GM21737 (cell line): ENCODE data around the gene MCM8.

Experiments used
- ATAC-seq: cut with Tn5 transposase; IDR thresholded peaks from one replicate; pipeline ENCODE4 v1.9.1; 2021; ENCODE audit warnings: mild to moderate bottlenecking, moderate library complexity; ENCODE audit not compliant: unreplicated experiment

MCM8 gene

DNA sequence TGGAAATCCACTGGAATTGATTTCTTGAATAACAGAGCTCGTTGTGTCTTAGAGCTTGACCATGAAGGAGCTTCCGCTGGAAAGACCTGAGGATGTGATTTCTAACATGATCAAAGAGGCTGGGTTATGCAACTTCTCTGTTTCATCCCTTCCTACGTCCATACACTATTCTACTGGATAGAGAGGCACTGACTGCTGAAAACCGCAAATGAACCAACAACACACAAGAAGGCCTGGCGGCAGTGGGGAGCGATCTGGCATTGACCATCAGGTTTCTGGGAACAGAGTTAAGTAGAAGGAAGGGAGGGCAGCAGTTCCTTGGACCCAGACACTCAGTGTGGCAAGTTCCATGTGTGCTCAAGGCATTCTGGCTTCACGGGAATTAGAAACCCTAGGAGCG, 90.1 kb downstream of the MCM8 start:
- no peak for ATAC-seq

DNA sequence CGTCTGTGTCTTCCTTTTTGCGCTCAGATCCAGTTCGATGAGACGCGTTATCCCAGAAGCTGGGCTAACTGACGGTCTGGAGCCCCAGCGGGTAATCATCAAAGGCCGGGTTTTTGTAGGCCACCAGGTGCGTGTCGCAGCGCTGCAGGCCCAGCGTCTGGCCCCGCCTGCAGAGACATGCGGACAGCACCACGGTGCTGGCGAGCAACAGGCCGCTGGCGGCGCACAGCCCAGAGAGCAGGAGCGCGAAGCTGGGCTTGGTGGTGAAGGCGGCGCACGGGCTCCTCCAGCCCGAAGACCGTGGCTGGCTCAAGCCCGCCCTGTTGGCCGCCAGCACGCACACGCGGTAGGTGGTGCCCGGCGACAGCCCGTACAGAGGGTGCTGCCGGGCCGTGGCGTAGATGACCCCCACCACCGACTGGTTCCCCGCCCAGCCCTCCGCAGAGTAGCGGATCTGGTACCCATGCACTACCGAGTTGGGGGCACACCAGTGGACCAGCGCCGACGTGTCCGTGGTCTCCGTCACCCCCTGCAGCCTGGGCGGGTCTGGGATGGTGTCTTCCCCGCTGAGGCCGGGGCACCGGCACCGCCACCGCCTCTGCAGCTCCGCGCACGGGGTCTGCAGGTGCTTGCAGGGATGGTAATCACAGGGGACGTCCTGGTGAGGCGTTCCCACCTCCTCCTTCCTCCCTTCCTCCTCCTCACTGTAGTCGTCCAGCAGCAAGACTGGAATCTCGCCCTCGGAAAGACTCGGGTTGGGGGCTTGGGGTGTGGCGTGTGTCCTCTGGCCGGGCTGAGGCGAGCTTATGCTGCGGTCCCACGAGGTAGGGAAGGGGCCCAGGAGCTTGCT, 90.7 kb downstream of the MCM8 start:
- no peak for ATAC-seq

- no peak for ATAC-seq
Observed at GRCh38 chr20:6041808-6042265, 91.4 kb downstream of the MCM8 start.

DNA sequence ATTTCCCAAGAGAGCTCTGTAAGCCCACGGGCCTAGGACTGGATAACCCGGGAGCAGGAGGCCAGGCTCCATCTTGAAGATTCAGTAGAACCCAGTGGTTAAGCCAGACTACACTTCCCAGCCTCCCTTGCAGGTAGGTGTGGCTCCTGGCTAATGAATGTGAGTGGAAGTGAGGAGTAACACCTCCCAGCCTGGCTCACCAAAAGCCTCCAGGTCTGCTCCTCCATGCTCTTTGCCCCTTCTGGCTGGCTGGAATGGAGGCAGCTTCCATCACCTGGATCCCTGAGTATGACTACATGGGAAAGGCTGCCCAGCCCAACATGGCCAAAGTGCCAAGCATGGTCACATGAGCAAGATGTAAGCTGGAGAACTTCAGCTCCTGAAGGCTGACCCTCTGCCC, 93.7 kb downstream of the MCM8 start:
- ATAC-seq: no peak

DNA sequence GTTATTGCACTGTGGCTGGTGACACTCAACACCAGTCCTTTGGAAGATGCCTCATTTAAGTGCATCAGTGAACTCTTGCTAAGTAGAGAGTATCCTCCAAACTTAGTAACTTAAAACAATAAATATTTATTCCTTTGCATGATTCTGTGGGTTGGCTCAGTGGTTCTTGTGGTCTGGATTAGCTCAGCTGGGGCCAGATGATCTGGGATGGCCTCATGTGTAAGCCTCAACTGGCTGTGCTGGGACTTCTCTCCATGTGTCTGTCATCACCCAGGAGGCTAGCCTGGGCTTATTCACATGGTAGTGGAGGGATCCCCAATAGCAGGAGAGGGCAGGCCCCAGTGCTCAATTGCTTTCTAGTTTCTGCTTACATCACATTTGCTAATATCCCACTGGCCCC, 95.1 kb downstream of the MCM8 start:
- no peak for ATAC-seq

- ATAC-seq: no peak
Observed at GRCh38 chr20:6046432-6046831, 96.0 kb downstream of the MCM8 start.

- no peak for ATAC-seq
Observed at GRCh38 chr20:6048391-6048790, 97.9 kb downstream of the MCM8 start.
